Inflammatory macrophage treated with lipopolysaccharide for 4 hours (primary cell): ENCODE measurements around the gene TMEM191B.
"Not testable (repeated sequence)": the region's sequence is repeated elsewhere in the genome, so short reads cannot be mapped to it uniquely, and the experiment has no call there.

Experiments
- DNase-seq: peaks from one replicate; pipeline ENCODE4 v3.0.0-alpha.2; 2020

TMEM191B gene

DNA sequence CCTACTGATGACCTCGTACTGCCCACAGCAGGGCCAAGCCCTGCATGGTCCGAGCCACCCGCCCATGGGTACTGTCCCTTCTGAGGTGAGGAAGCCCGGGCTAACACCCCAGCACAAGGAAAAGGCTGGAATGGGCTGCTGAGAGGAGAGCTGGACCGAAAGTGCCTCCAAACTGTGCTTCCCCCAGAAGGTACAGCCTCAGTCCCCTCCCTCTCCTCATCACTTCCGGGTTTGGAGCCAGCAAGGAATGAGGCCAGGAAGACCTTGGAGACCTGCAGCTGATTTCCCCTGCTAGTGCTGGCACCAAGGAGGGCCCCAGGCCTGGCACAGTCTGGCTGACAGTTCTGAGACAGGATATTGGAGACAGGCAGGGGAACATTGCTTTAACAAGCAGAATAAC, 31.3 kb downstream of the TMEM191B start:
- not testable (repeated sequence) for DNase-seq

DNA sequence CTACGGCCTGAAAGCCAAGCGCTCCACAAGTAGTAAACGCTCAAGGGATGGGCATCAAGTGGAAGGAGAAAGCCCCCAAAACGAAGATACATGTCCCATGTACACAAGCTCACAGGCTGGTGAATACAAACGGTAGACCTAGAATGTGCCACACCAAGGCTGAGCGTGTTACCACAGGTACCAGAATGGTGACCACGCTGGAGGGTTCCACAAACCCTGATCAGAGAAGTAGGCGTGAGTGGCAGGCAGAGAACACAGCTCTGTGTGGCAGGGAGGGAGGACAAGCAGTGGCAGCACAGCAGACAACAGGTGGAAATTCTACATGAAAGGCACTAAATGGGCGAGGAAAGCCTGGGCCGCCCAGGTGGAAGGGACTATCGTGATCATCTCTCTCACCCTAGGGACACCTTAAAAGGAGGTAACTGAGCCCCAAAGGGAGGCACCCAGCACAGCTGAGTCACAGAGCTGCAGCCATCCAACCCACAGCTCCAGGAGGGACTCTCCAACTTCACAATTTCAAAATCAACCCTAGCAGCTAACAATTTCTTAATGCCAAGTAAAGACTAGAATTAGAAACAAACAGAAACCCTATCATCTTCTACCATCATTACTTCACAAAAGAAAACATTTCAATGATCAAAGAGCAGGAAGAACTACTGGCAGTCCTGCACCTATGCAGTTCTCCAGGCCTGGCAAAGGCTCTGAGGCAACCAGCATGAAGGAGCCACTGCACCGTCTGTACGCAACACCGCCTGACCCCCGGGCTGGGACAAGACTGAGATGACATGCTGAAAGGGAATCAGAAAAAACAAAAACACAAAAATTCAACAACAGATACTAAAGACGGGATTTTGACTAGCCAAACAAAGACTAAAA, 32.7 kb downstream of the TMEM191B start:
- DNase-seq = not testable (repeated sequence)

DNA sequence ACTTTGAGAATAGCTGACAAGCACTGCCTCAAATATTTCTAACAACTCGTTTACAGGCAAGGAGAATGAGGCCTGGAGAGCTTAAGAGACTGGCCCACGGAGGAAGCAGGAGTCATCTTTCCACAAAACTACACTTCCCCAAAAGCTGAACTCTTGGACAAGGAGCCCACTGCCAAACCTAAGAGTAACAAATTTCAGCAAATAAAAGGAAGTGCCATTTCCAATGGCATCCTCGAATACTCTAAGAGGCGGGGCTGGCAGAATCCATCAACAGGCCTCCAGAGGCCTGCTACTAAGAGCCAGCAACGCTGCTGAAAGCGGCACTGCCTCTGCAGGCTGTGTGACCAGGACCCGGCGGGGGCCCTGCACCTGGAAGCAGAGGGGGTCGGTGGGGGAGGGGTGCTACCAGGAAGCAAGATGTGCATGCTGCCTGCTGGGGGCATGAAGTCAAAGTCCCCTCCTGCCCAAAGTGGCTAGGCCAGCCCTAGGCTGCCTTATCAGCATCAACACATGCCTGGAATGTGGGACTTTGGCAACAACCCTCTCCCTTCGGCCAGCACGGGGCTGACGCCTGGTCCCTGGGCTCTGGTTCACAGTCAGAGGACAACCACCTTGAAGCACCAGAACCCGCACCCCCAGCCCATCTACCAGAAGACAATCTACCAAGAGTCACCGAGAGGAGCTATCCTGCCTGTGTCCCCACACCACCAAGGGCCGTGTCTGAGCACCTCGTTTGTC, 43.1 kb downstream of the TMEM191B start:
- not testable (repeated sequence) for DNase-seq

DNA sequence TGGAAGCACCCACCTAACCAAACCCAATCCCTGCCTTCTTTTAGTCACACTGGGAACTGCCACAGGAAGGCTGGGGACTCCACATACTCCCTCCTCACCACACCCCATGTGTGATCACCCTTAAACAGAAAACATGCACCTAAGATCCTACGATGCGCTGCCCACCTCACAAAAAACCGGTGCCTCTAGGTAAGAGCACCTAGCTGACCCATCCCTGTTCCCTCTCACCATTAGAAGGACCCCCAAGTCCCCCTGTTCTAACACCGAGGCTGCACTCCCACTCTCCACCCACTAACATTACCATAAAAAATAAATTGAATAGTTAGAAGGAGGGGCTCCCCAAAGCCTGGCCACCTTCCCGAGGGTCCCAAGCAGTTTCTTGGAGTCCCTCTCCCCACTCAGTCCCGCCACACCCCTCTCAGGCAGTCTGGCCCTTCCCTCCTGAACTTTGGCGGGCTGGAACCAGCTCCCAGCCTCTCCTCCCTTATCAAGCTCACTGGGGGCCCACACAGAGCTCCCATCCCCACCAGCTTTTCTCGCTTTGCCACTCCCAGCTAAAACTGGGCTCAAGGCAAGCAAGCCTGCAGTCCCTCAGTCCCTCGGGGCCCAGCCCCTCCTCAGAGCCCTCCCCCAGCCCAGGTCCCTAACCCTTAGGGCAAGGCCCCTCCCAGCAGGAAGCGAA, 46.0 kb downstream of the TMEM191B start:
- not testable (repeated sequence) for DNase-seq

DNA sequence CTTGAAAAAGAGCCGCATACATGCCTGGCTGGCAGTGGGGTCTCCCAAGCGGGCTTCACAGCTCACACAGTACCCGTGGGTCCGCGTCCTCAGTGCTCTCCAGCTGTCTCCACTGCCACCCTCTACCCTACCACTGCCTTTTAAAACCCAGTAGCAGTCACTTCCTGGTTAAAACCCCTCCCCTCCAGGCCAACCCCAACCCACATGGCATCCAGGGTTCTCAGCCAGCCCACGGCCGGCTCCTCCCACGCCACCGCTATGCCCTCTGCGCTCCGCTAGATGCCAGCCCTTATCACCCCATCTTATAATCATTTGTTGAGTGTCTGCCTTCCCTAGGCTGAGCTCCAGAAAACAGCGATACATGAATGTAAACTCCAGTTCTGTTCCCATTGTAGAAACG, 47.0 kb downstream of the TMEM191B start:
- DNase-seq = not testable (repeated sequence)

DNA sequence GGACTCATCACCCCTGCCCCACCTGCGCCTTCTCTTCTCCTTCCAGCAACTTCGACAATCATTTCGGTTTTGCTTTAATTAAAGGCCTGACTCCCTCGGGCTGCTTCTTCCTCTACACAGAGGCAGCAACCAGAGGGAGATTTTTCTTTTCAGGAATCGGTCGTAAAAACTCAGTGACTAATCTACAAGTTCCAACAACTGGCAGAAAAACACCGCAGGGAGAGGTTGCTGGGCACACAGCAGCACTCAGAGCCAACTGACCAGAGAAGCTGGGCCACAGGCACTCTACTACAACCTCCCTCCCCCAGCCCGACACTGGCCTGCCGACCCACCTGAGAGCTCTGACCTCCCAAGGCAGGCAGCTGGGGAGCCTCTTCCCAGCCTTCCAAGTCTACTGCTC, 48.1 kb downstream of the TMEM191B start:
- not testable (repeated sequence) for DNase-seq

DNA sequence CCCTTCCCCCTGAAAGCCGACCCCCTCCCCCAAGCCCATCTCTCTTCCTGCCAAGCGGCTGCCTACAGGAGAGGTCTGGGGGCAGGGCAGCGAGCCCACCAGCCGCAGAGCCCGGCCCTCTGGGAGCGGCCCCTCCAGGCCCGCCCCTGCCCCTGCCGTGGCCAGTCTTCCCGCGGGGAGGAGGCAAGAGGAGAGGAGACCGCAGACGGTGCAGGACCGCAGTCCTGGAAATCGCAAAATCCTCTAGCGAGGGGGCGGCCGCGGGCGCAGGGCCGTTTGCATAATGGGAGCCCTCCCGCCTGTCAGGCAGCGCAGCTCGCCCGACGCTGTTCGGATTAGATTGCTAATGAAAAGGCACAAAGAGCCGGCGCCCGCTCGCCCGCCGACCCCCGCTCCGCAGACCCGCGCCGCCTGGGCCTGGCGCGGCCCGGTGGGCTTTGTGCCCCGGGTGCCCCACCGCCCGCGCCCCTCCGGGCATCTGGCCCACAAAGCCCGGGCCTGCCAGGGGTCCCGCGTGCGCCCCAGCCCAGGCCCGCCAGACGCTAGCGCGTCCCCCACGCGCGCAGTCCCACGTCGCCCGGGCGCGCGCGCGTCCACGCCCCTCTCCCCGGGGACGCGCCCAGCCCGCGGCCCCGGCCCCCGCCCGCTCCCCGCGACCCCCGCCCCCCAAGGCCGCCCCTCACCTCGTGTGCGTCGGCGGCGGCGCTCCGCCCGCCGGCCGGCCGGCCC, 49.7 kb downstream of the TMEM191B start:
- DNase-seq = not testable (repeated sequence)

DNA sequence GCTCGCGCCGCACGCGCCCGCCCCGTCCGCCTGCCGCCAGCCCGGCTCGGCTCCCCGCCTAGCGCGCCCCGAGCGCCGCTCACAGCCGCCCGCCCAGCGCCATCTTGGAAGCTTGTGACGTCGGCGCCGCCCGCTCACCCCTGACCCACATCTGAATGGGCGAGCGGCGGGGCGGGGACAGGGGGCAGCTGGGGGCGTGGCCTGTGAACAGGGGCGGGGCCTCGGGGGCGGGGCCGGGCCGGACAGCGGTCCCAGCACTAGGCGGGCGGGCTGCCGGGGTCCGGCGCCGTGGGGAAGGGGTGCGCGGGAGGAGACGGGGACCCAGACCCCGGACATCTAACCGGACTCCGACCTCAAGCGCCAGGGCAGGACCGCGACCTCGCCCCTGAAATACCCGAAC, 50.2 kb downstream of the TMEM191B start:
- DNase-seq = not testable (repeated sequence)
